SU-DHL-6 (cell line): ENCODE measurements around the gene HOXD9.

Source experiments
- EZH2phosphoT487 ChIP-seq: fragments of 200-600 bp; sonication (generic), shearing (Covaris generic); conservative IDR thresholded peaks from 2 replicates; pipeline ENCODE4 v1.6.1; 2018; ENCODE audit warnings: mild to moderate bottlenecking, antibody characterized with exemption, low read length, moderate library complexity, mixed read lengths
- TF ChIP-seq, protein P1 (sequence below): fragments of 200-600 bp; sonication (generic); IDR thresholded peaks from one replicate; pipeline ENCODE4 v1.5.1; 2017; ENCODE audit warnings: antibody characterized with exemption, mild to moderate bottlenecking, low read length, moderate library complexity; ENCODE audit not compliant: insufficient read depth, poor library complexity, severe bottlenecking

DNA sequence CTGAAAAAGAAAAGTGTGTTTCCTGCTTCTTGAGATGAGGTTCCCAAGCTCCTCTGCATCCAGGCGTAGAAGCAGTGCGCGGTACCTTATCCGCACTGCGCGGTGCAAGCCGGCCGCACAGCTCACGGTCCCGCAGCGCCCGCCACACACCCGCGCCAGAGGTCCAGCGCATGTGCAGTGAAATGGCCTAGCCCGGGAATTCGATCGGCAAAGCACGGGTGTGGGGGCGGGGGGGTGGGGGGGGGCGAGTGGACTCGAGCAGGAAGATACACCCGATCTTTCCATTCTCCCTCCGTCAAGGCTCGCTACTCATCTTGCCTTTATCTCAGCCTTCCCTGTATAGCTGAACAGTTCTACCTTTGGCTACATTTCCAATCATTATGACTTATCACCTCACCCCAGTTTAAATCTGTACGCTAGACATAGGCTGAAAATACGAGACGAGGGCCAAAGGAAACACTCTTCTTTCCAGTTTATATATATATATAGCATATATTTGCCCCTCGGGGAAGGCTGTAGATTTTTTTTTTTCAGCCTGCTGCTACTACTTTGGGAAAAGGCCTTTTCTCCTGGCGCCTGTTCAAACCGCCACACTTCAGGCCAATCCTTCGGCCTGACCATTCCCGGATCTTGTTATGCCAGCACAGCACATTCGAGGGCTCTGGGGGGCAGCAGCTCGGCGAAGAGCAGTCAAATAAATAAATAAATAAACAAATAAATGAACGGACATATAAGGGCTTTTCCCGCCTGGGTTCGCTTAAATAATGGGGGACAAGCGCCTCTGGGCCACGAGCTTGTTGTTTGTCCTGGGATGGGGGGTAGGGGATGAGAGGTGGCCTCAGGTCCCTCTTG is 17.4 kb downstream of the HOXD9 start:
- TF ChIP-seq EZH2phosphoT487 = no peak
- TF ChIP-seq, protein P1, sequence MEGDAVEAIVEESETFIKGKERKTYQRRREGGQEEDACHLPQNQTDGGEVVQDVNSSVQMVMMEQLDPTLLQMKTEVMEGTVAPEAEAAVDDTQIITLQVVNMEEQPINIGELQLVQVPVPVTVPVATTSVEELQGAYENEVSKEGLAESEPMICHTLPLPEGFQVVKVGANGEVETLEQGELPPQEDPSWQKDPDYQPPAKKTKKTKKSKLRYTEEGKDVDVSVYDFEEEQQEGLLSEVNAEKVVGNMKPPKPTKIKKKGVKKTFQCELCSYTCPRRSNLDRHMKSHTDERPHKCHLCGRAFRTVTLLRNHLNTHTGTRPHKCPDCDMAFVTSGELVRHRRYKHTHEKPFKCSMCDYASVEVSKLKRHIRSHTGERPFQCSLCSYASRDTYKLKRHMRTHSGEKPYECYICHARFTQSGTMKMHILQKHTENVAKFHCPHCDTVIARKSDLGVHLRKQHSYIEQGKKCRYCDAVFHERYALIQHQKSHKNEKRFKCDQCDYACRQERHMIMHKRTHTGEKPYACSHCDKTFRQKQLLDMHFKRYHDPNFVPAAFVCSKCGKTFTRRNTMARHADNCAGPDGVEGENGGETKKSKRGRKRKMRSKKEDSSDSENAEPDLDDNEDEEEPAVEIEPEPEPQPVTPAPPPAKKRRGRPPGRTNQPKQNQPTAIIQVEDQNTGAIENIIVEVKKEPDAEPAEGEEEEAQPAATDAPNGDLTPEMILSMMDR = no peak
